Measurements from ENCODE around the gene SEC22A.

Gene SEC22A

GRCh38 chr3:123287962-123288302, 86.2 kb downstream of the SEC22A start:
- no peak for DNase-seq (ENCODE audit: low read depth in 2 of 2)
- H3K4me3 ChIP-seq (replicated peaks in 1 of 2; ENCODE audit: low read depth in 2 of 2, low read length in 2 of 2): no peak overlapping the region
- no peak for TF ChIP-seq CTCF (IDR thresholded peaks at IDR 0.05; ENCODE audit: low read depth, low read length)

DNA sequence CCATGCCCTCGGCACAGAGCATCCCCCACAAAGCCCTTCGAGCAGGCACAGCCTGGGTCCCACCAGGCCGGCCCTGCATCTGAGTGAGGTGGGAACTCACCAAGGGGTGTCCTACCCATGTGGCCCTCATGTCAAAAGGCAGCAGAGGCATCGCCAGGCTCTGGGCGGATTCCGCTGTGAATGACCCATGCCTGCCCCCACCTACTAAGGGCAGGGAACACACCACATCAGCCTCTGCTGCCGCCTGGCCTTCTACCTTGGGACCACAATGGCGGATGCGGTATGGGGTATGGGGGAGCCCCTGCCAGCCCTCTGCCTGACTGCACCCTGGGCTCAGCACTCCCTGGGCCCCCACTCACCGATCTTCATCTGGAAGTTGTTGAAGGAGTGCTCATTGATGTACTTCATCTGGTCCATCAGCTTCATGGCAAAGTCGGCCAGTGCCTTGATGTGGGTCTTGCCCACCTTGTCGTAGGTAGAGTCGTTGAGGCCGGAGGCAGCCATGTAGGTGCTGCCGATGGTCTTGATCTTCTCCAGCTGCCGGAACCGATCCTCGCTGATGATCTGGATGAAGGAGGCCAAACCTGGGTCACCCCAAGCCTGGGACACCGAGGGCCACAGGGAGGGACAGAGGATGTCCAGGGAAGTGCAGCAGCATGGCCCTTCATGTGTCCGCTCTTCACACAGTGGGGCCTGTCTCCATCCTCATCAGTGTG, 87.8 kb downstream of the SEC22A start:
- DNase-seq (ENCODE audit: low read depth in 2 of 2): no peak
- H3K4me3 ChIP-seq (replicated peaks in 1 of 2; ENCODE audit: low read depth in 2 of 2, low read length in 2 of 2): no peak overlapping the region
- TF ChIP-seq CTCF (IDR thresholded peaks at IDR 0.05; ENCODE audit: low read depth, low read length): no peak

DNA sequence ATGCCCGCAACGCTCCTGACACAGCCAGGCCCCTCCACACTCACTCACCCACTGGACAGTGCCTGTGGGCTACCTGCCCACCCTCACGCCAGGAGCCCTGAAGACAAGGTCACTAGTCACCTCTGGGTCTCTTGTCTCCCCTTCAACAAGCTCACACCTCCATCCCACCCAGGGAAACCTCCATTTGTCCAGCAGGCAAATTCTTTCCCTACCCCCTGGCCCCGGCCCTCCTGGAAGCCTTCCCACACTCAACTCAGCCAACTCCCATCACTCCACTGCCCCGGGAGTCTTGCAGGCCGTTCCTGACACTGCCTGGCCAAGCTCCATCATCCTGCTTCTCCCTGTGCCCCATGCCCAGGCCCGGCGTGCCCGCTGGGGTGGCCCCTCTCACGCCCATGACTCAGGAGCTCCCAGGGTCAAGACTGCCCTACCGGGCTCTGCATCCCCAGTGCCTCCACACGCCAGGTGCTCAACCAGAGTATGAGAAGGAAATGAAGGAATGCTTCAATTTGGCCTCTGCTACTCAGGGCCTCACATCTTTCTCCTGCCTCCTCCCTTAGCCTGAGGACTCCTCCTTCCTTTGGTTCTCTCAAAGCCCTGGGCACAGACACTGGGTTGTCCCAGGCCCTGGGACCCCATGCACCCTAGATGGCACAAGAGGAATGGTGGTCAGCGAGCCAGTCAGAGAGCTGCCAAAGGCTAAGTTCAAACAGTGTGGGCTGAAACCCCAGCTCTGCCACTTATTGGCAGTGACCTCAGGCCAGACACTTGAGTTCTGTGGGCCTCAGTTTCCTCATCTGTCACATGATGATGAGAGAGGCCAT, 88.6 kb downstream of the SEC22A start:
- no peak overlapping the region for H3K4me3 ChIP-seq (replicated peaks in 1 of 2; ENCODE audit: low read depth in 2 of 2, low read length in 2 of 2)
- DNase-seq (ENCODE audit: low read depth in 2 of 2): no peak
- TF ChIP-seq CTCF (IDR thresholded peaks at IDR 0.05; ENCODE audit: low read depth, low read length): no peak

- DNase-seq (ENCODE audit: low read depth in 2 of 2): no peak
- no peak for TF ChIP-seq CTCF (IDR thresholded peaks at IDR 0.05; ENCODE audit: low read depth, low read length)
- no peak overlapping the region for H3K4me3 ChIP-seq (replicated peaks in 1 of 2; ENCODE audit: low read depth in 2 of 2, low read length in 2 of 2)
Measured at GRCh38 chr3:123290962-123291361, 89.2 kb downstream of the SEC22A start.

GRCh38 chr3:123291404-123291803, 89.7 kb downstream of the SEC22A start:
- no peak overlapping the region for H3K4me3 ChIP-seq (replicated peaks in 1 of 2; ENCODE audit: low read depth in 2 of 2, low read length in 2 of 2)
- TF ChIP-seq CTCF (IDR thresholded peaks at IDR 0.05; ENCODE audit: low read depth, low read length): no peak
- DNase-seq (ENCODE audit: low read depth in 2 of 2): no peak

GRCh38 chr3:123292321-123293310, 90.9 kb downstream of the SEC22A start:
- no peak overlapping the region for H3K4me3 ChIP-seq (replicated peaks in 1 of 2; ENCODE audit: low read depth in 2 of 2, low read length in 2 of 2)
- TF ChIP-seq CTCF (IDR thresholded peaks at IDR 0.05; ENCODE audit: low read depth, low read length): no peak
- no peak for DNase-seq (ENCODE audit: low read depth in 2 of 2)
